ENCODE results near the gene PVALB. TPM values are rescaled to one million over a fixed set of nuclear protein-coding genes. Genes with fewer than 3 reads are reported as not detected.

The PVALB gene
- total and polyA plus RNA-seq, 2 donors (not counting 3 experiments of a cell fraction or from before 2014, with no cell fraction given): not detected

DNA sequence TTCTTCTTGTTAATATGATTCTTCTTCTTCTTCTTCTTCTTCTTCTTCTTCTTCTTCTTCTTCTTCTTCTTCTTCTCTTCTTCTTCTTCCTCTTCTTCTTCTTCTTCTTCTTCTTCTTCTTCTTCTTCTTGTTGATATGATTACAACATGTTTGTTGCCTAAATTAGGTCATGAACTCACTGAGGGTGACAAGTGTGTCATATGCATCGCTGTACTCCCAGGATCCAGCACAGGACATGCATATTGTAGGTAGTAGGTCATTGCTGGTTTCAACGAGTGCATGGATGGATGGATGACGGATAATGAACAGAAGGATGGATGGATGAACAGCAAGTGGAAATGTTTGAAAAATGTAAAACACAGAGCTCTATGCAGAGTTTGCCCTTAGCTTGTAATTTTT lies 14.9 kb upstream of the PVALB start:
- no peaks in the 10 kb centered on the region for H3K4me1 ChIP-seq (ENCODE audit: control insufficient read depth, extremely low read depth, insufficient read depth, low read length)
- no peak for TF ChIP-seq POLR2AphosphoS5 (IDR thresholded peaks at IDR 0.05; ENCODE audit: insufficient read depth, low read depth, low read length)
- TF ChIP-seq JUN (IDR thresholded peaks at IDR 0.05; ENCODE audit: borderline replicate concordance, insufficient read depth, insufficient read length, low read depth): no peak
- TF ChIP-seq, protein P1, sequence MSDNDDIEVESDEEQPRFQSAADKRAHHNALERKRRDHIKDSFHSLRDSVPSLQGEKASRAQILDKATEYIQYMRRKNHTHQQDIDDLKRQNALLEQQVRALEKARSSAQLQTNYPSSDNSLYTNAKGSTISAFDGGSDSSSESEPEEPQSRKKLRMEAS (IDR thresholded peaks at IDR 0.05; ENCODE audit: insufficient read depth, insufficient read length): no peak
- TF ChIP-seq GATA2 (IDR thresholded peaks at IDR 0.05; ENCODE audit: insufficient read depth, insufficient read length, low read depth, low read length): no peak
- no peak for TF ChIP-seq POLR2A (IDR thresholded peaks at IDR 0.05; ENCODE audit: low read depth, low read length)
- no peak for TF ChIP-seq EZH2 (IDR thresholded peaks at IDR 0.05; ENCODE audit: borderline replicate concordance, low read depth, low read length, severe bottlenecking)
- no peak for TF ChIP-seq MYC (IDR thresholded peaks at IDR 0.05; ENCODE audit: low read depth, low read length)
- TF ChIP-seq, protein P2, sequence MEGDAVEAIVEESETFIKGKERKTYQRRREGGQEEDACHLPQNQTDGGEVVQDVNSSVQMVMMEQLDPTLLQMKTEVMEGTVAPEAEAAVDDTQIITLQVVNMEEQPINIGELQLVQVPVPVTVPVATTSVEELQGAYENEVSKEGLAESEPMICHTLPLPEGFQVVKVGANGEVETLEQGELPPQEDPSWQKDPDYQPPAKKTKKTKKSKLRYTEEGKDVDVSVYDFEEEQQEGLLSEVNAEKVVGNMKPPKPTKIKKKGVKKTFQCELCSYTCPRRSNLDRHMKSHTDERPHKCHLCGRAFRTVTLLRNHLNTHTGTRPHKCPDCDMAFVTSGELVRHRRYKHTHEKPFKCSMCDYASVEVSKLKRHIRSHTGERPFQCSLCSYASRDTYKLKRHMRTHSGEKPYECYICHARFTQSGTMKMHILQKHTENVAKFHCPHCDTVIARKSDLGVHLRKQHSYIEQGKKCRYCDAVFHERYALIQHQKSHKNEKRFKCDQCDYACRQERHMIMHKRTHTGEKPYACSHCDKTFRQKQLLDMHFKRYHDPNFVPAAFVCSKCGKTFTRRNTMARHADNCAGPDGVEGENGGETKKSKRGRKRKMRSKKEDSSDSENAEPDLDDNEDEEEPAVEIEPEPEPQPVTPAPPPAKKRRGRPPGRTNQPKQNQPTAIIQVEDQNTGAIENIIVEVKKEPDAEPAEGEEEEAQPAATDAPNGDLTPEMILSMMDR (IDR thresholded peaks at IDR 0.05; ENCODE audit: extremely low read depth in 1 of 2, insufficient read depth in 1 of 2, low read depth in 1 of 2, low read length in 2 of 2): no peak
- no peak for TF ChIP-seq FOS (IDR thresholded peaks at IDR 0.05; ENCODE audit: borderline replicate concordance, insufficient read depth, low read length)
- H3K27ac ChIP-seq (ENCODE audit: insufficient read depth, low read depth, low read length): no peak overlapping the region
- H3K9me1 ChIP-seq (replicated peaks; ENCODE audit: control insufficient read depth, extremely low read depth, insufficient read depth, low read length): no peaks in the 10 kb centered on the region
- DNase-seq (ENCODE audit: low read depth, low spot score): no peak
- H3K36me3 ChIP-seq (ENCODE audit: control insufficient read depth in 2 of 2, extremely low read depth in 1 of 2, insufficient read depth in 2 of 2, low read length in 2 of 2): no peaks in the 10 kb centered on the region
- intact Hi-C loops (cut with micrococcal nuclease): no loop called here
- FAIRE-seq: no peak
- no peak overlapping the region for H3K9ac ChIP-seq (replicated peaks; ENCODE audit: extremely low read depth, insufficient read depth, low read length)
- H3K4me3 ChIP-seq (replicated peaks in 1 of 3; ENCODE audit: insufficient read depth in 1 of 3, low read depth in 1 of 3, low read length in 3 of 3): no peak overlapping the region
- no TSS peak for BruUV-seq (replicated peaks)
- H2AFZ ChIP-seq (ENCODE audit: low read depth, low read length): no peak overlapping the region
- POLR2A ChIA-PET: no interaction called here
- dilution Hi-C loops (cut with MboI; ENCODE audit: extremely low pct_ligation_motif_present, low sequenced_read_pairs): loop anchor here (10.0 kb wide), 1 partner anchor 57 kb away; the partner anchor contains the start of gene IFT27
- H4K20me1 ChIP-seq (replicated peaks; ENCODE audit: control insufficient read depth, extremely low read depth, insufficient read depth, low read length): no peaks in the 10 kb centered on the region
- H3K4me2 ChIP-seq (ENCODE audit: insufficient read depth, low read length): no peak overlapping the region
- H3K79me2 ChIP-seq (ENCODE audit: control insufficient read depth, insufficient read depth, low read length): no peaks in the 10 kb centered on the region
- peaks cover 4 to 5% of the 10 kb centered on the region in 2 experiments for H3K27me3 ChIP-seq (ENCODE audit: control insufficient read depth in 2 of 2, insufficient read depth in 2 of 2, low read length in 2 of 2)
- CTCF ChIA-PET: interaction anchor here (0.7 to 1.8 kb wide), 4 partner anchors 9 to 24 kb away, joined by 3 to 8 read pairs (median 4); no protein-coding TSS in a partner anchor
- no peaks in the 10 kb centered on the region for H3K9me3 ChIP-seq (replicated peaks; ENCODE audit: control insufficient read depth, insufficient read depth, low read length)
